CD4-positive, alpha-beta T cell (primary cell): Measurements from ENCODE around the gene PDCD10. TPM values are rescaled to one million over a fixed set of nuclear protein-coding genes. Genes with fewer than 3 reads are reported as not detected.

Experiments
- ATAC-seq: fragments of 200-7000 bp; cut with Tn5 transposase; one replicate; pipeline ENCODE4 v1.10.0; 2022; ENCODE audit warnings: mild to moderate bottlenecking; ENCODE audit not compliant: poor library complexity
- CTCF ChIA-PET: fragments of 350-600 bp; sonication (Branson Sonifier 250); formaldehyde crosslinking; loops from one replicate; lab custom pipeline; 2021; ENCODE audit warnings: antibody characterized with exemption, inconsistent platforms; lab: Charles Lee
- POLR2A ChIA-PET: fragments of 350-600 bp; sonication (Branson Sonifier 250); formaldehyde crosslinking; loops from one replicate; lab custom pipeline; 2021; ENCODE audit warnings: antibody characterized with exemption, inconsistent platforms; lab: Charles Lee
- DNase-seq, 14 experiments: peaks; one replicate each; pipeline ENCODE4 v3.0.0-alpha.2; 2013 to 2020; ENCODE audit warnings: mixed read lengths in 2 of 14
- H3K27ac ChIP-seq, 2 donors: one replicate each; pipeline versions ENCODE4 v1.5.1 to v1.7.0; 2013; ENCODE audit warnings: low read length in 2 of 2, low read depth in 1 of 2, mild to moderate bottlenecking in 1 of 2
- H3K27me3 ChIP-seq, 2 experiments: 1 replicate in 1 of 2; 2 replicates in 1 of 2; pipeline versions ENCODE4 v1.6.1 to v1.7.0; 2013; ENCODE audit warnings: low read length in 2 of 2, control low read depth in 1 of 2, mild to moderate bottlenecking in 1 of 2, moderate library complexity in 1 of 2; ENCODE audit not compliant: insufficient read depth in 2 of 2, control insufficient read depth in 1 of 2
- H3K36me3 ChIP-seq: one replicate; pipeline ENCODE4 v1.6.1; 2013; ENCODE audit warnings: low read length, control low read depth; ENCODE audit not compliant: insufficient read depth
- H3K4me1 ChIP-seq: one replicate; pipeline ENCODE4 v1.6.1; 2013; ENCODE audit warnings: low read length, control low read depth; ENCODE audit not compliant: insufficient read depth
- H3K4me3 ChIP-seq: one replicate; pipeline ENCODE4 v1.5.1; 2013; ENCODE audit warnings: mild to moderate bottlenecking, low read length, moderate library complexity
- H3K9me3 ChIP-seq, 2 experiments: 1 replicate in 1 of 2; 2 replicates in 1 of 2; pipeline versions ENCODE4 v1.6.1 to v1.7.0; 2013; ENCODE audit warnings: low read length in 2 of 2, mild to moderate bottlenecking in 2 of 2, control low read depth in 1 of 2, moderate library complexity in 1 of 2; ENCODE audit not compliant: control insufficient read depth in 1 of 2, insufficient read depth in 1 of 2
- H3K27ac Mint-ChIP-seq: one replicate; pipeline ENCODE4 v1.8.0; 2020; ENCODE audit warnings: mixed read lengths
- H3K27me3 Mint-ChIP-seq: one replicate; pipeline ENCODE4 v1.8.0; 2021; ENCODE audit warnings: mixed read lengths
- H3K36me3 Mint-ChIP-seq: one replicate; pipeline ENCODE4 v1.8.0; 2021; ENCODE audit warnings: low read depth, mixed read lengths
- H3K4me1 Mint-ChIP-seq: one replicate; pipeline ENCODE4 v1.8.0; 2021; ENCODE audit warnings: low read depth, mixed read lengths
- H3K4me3 Mint-ChIP-seq: one replicate; pipeline ENCODE4 v1.8.0; 2020; ENCODE audit warnings: mild to moderate bottlenecking, mixed read lengths
- H3K9me3 Mint-ChIP-seq: one replicate; pipeline ENCODE4 v1.8.0; 2020; ENCODE audit warnings: mixed read lengths
- intact Hi-C, 2 experiments: fragments of 100-400 bp; cut with DNase I in 1 of 2; cut with micrococcal nuclease in 1 of 2; formaldehyde crosslinking; loops; one replicate each; pipeline versions ENCODE4 v1.15.1 to v1.9.0; 2023 to 2025; cut with DNase I, micrococcal nuclease
- total RNA-seq, 174 experiments: library from RNA in 2 of 174; stranded (reverse) in 2 of 174; gene quantifications; one replicate each; pipeline ENCODE4 v1.2.3 and lab custom pipeline; 2021 to 2026
- TF ChIP-seq, protein P1 (sequence below): fragments of 200-600 bp; IDR thresholded peaks from one replicate; pipeline ENCODE4 v1.8.0; 2022; ENCODE audit warnings: antibody characterized with exemption, mild to moderate bottlenecking

Gene PDCD10
- total RNA-seq, 2 experiments from 2014 or later, result 19.0 to 22.8 TPM

GRCh38 chr3:167772992-167773391 is 38.3 kb upstream of the PDCD10 start:
- DNase-seq, result no peak
- peaks cover 0 to 3% of the 10 kb centered on the region in 2 experiments for H3K9me3 ChIP-seq
- Mint-ChIP-seq H3K27me3 (no peaks in the 10 kb centered on the region), H3K27ac (no peak overlapping the region), H3K36me3 (no peaks in the 10 kb centered on the region), H3K4me3 (no peak overlapping the region), H3K4me1 (peaks cover 8% of the 10 kb centered on the region), H3K9me3 (no peaks in the 10 kb centered on the region)
- intact Hi-C loops, result no loop called here
- TF ChIP-seq, protein P1, sequence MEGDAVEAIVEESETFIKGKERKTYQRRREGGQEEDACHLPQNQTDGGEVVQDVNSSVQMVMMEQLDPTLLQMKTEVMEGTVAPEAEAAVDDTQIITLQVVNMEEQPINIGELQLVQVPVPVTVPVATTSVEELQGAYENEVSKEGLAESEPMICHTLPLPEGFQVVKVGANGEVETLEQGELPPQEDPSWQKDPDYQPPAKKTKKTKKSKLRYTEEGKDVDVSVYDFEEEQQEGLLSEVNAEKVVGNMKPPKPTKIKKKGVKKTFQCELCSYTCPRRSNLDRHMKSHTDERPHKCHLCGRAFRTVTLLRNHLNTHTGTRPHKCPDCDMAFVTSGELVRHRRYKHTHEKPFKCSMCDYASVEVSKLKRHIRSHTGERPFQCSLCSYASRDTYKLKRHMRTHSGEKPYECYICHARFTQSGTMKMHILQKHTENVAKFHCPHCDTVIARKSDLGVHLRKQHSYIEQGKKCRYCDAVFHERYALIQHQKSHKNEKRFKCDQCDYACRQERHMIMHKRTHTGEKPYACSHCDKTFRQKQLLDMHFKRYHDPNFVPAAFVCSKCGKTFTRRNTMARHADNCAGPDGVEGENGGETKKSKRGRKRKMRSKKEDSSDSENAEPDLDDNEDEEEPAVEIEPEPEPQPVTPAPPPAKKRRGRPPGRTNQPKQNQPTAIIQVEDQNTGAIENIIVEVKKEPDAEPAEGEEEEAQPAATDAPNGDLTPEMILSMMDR, result no peak
- no peak overlapping the region for H3K4me3 ChIP-seq
- no peaks in the 10 kb centered on the region for H3K27me3 ChIP-seq
- no peaks in the 10 kb centered on the region for H3K4me1 ChIP-seq
- ATAC-seq, result no peak
- CTCF ChIA-PET, result no interaction called here
- no peaks in the 10 kb centered on the region for H3K36me3 ChIP-seq
- H3K27ac ChIP-seq, result no peak overlapping the region
- POLR2A ChIA-PET, result no interaction called here

- Histone ChIP-seq H3K27ac (no peak overlapping the region), H3K36me3 (no peaks in the 10 kb centered on the region), H3K4me1 (no peaks in the 10 kb centered on the region), H3K4me3 (no peak overlapping the region), H3K9me3 (peaks cover 0 to 7% of the 10 kb centered on the region in 2 experiments), H3K27me3 (no peaks in the 10 kb centered on the region)
- intact Hi-C loops, result no loop called here
- Mint-ChIP-seq H3K4me3 (no peak overlapping the region), H3K9me3 (peaks cover 3% of the 10 kb centered on the region), H3K27ac (no peak overlapping the region), H3K27me3 (peaks cover 6% of the 10 kb centered on the region), H3K36me3 (peaks cover 4% of the 10 kb centered on the region), H3K4me1 (no peaks in the 10 kb centered on the region)
- TF ChIP-seq, protein P1, result no peak
- no peak for ATAC-seq
- ChIA-PET POLR2A (no interaction called here), CTCF (interaction anchor here (0.7 kb wide), 1 partner anchor 14 kb away, joined by 4 read pairs; no protein-coding TSS in a partner anchor)
- no peak for DNase-seq
Measured at GRCh38 chr3:167762296-167762695, 27.6 kb upstream of the PDCD10 start.

- Histone ChIP-seq H3K9me3 (peaks cover 0 to 7% of the 10 kb centered on the region in 2 experiments), H3K4me3 (no peak overlapping the region), H3K27me3 (no peaks in the 10 kb centered on the region), H3K36me3 (no peaks in the 10 kb centered on the region), H3K4me1 (no peaks in the 10 kb centered on the region), H3K27ac (no peak overlapping the region)
- Mint-ChIP-seq H3K36me3 (peaks cover 4% of the 10 kb centered on the region), H3K27me3 (peaks cover 6% of the 10 kb centered on the region), H3K4me3 (no peak overlapping the region), H3K4me1 (no peaks in the 10 kb centered on the region), H3K27ac (no peak overlapping the region), H3K9me3 (peaks cover 3% of the 10 kb centered on the region)
- POLR2A ChIA-PET, result no interaction called here
- ATAC-seq, result no peak
- TF ChIP-seq, protein P1, result no peak
- intact Hi-C loops, result no loop called here
- CTCF ChIA-PET, result no interaction called here
- no peak for DNase-seq
Measured at GRCh38 chr3:167761302-167761701, 26.6 kb upstream of the PDCD10 start.
